IPS-11a (cell line): ENCODE data around the gene NEK4.
"Not testable (repeated sequence)": the region's sequence is repeated elsewhere in the genome, so short reads cannot be mapped to it uniquely, and the experiment has no call there.

Experiments used
- H3K4me3 ChIP-seq: one replicate; pipeline ENCODE4 v1.5.1; 2013; ENCODE audit warnings: low read depth, low read length, control low read depth

Gene NEK4

DNA sequence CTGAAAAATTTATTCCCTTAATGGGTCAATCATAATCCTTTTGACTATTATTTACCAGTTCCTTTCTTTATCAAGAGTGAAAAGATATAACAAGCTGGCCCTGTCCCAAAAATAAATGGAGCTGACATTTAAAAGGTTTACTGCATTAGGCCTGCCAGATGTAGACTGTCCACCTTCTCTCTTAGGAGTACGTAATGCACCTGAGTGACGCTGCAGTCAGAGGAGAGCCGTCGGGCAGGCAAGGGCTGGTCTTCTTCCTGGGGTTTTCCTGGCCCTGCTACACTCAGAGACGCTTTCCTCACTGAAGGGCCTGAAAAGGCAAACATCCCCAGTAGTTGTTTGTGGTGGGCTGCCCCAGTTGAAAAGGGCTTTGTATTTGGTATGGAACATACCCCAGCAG, 27.6 kb downstream of the NEK4 start:
- H3K4me3 ChIP-seq: no peak overlapping the region

DNA sequence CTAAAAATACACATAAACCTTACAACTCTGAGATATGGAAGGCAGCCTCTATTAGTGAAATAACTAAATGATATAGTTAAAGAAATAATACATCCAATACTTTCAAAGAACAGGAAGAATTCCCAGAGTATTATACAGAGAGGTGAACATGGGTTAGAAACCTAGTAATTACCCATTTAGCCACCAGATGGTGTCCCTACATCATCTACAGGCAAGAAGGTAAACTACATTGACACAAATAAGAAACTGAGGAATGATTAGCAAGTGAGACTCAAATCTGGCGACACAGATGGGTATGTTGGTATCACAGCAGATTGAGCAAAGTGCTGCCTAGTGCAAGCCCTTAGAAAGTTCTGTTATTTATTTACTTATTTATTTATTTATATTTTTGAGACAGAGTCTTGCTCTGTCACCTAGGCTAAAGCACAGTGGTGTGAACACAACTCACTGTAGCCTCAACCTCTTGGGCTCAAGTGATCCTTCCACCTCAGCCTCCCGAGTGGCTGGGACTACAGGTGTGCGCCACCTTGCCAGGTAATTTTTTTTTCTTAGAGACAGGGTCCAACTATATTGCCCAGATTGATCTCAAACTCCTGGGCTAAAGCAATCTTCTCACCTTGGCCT, 28.2 kb downstream of the NEK4 start:
- H3K4me3 ChIP-seq: no peak overlapping the region

DNA sequence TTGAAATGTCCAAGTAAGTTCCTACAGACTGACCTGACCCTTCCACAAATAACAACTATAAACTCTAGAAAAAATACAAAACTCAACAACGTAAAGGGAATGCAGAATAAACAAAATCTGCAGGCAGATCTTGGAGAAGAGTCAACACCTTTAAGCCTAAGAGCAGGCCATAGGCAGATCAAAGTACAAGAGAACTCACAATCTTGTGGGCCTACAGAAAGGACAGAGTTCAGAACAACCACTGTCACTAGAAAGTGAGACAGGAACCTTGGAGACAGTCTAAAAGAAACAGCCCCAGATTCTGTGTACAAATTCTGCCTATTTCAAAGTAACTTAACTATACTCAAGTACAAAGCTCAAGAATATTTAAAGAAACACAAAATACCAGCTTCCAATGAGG, 31.0 kb downstream of the NEK4 start:
- no peak overlapping the region for H3K4me3 ChIP-seq

DNA sequence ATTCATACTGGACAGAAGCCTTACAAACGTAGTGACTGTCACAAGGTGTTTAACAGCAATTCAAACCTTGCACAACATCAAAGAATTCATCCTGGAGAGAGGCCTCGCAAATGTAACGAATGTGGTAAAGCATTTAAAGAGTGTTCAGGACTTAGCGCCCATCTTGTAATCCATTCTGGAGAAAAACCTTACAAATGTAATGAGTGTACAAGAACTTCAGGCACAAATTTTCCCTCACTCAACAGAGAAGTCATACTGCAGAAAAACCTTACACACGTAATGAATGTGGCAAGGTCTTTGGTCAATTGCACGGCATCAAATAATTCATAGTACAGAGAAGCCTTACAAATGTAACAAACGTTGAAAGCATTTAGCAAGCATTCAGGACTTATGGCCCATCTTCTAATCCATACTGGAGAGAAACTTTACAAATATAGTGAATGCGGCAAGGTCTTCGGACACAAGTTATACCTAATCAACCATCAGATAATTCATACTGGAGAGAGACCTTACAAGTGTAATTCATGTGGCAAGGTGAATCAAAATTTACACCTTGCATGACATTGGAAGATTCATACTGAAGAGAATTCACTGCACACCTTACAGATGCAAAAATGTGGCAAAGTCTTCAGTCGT, 37.4 kb downstream of the NEK4 start:
- no peak overlapping the region for H3K4me3 ChIP-seq

DNA sequence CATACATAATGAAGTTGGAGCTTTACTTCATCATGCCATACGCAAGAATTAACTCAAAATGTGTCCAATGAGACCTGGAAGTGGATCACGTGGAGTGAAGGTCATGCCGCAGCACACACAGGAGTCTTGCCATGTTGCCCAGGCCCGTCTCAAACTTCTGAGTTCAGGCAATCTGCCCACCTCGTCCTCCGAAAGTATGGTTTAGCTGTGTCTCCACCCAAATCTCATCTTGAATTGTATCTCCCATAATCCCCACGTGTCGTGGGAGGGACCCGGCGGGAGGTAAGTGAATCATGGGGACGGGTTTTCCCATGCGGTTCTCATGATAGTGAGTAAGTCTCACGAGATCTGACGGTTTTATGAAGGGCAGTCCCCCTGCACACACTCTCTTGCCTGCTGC, 39.1 kb downstream of the NEK4 start:
- no peak overlapping the region for H3K4me3 ChIP-seq

DNA sequence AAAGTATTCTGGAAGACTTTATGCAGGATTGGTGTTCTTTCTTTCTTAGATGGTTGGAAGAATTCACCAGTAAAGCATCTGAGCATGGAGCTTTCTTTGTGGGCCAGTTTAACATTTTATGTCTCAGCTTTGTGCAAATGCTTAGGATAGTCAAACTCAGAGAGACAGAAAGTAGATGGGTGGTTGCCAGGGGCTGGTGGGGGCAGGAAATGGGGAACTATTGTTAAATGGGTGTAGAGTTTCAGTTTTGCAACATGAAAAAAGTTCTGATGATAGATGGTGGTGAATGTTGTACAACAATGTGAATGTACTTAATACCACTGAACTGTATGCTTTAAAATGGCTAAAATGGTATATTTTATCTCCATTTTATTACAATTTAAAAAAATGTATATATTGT, 40.1 kb downstream of the NEK4 start:
- no peak overlapping the region for H3K4me3 ChIP-seq

DNA sequence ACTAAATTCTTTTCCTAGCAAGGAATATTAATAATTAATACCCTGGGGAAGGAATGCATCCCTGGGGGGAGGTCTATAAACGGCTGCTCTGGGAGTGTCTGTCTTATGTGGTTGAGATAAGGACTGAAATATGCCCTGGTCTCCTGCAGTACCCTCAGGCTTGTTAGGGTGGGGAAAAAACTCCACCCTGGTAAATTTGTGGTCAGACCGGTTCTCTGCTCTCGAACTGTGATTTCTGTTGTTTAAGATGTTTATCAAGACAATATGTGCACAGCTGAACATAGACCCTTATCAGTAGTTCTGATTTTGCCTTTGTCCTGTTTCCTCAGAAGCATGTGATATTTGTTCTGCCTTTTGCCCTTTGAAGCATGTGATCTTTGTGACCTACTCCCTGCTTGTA, 42.0 kb downstream of the NEK4 start:
- not testable (repeated sequence) for H3K4me3 ChIP-seq

DNA sequence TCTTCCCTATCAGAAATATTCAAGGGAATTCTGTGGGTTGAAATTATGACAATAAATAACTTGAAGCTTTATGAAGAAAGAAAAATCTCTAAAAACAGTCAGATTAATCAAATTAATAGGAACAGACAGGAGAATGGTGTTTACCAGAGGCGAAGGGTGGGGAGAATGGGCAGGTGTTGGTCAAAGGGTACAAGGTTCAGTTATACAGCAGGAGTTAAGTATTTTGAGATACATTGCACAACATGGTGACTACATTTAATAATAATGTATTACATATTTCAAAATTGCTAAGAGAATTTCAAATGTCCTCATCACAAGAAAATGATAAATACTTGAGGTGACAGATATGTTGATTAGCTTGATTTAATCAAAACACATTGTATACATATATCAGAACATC, 46.2 kb downstream of the NEK4 start:
- H3K4me3 ChIP-seq: no peak overlapping the region

DNA sequence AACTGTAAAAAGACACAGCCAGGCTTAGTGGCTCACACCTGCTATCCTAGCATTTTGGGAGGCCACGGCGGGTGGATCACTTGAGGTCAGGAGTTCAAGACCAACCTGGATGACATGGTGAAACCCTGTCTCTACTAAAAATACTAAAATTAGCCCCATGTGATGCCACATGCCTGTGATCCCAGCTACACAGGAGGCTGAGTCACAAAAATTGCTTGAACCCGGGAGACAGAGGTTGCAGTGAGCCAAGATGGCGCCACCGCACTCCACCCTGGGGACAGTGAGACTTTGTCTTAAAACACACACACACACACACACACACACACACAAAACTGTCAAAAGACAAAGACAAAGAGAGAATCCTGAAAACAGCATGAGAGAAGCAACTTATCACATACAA, 46.8 kb downstream of the NEK4 start:
- H3K4me3 ChIP-seq: no peak overlapping the region

DNA sequence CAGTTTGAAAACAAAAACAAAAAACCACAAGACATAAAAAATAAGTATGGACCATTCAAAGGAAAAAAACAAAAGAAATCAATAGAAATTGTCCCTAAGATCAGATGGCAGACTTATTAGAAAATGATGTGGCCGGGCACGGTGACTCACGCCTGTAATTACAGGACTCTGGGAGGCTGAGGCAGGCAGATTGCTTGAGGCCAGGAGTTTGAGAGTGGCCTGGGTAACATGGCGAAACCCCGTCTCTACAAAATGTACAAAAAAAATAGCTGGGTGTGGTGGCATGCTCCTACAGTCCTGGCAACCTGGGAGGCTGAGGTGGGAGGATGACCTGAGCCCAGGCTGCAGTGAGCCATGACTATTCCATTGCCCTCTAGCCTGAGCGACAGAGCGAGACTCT, 48.2 kb downstream of the NEK4 start:
- H3K4me3 ChIP-seq: no peak overlapping the region

DNA sequence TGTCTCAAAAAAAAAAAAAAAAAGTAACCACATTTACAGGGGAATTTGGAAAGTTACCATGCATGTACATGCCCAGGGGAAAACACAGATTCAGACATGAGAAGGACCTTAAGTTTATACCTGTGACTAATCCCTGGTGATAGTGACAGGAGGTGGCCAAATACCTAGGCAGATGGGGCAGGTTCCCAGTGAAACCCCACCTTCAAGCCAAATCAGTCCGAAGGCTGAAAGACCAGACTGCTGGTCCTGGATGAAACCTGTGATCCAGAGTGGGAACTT, 49.1 kb downstream of the NEK4 start:
- H3K4me3 ChIP-seq: no peak overlapping the region

DNA sequence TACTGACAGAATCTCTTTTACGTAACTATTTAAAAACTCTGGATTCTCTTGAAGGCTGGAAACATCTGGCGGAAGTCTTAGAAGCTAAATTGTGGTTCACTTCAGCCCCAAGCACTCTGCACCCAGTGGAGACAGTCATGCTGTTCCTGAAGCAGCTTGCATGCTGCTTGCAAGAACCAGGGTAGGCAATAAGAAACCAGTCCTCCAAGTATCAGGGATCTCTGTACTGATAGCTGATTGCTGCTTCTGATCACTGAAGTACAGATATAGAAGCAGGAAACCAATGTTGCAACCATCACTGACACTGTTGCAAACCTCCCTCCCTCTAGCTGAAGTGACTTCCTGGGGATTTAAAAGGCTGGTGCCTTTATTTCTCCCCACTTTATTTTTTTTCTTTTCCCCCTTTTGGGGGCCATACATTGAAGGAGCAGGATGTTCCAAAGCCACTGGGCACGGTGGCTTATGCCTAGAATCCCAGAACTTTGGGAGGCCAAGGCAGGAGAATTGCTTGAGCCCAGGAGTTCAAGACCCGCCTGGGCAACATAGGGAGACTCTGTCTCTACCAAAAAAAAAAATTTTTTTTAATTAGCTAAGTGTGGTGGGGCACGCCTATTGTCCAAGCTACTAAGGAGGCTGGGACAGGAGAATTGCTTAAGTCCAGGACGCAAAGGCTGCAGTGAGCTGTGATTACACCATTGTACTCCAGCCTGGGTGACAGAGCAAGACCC, 49.6 kb downstream of the NEK4 start:
- no peak overlapping the region for H3K4me3 ChIP-seq

DNA sequence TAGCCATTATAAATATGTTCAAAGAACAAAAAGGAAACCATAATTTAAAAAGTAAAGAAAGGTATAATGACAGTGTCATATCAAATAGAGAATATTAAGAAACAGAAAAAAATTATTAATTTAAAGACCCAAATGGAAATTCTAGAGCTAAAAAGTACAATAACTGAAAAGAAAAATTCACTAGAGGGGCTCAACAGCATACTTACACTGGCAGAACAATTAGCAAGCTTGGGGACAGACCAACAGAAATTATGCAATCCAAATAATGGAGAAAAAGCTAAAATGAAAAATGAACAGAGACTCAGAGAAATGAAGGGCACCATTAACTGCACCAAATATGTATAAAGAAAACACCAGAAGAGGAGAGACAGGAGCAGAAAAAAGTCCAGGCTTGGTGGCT, 51.1 kb downstream of the NEK4 start:
- H3K4me3 ChIP-seq: no peak overlapping the region

DNA sequence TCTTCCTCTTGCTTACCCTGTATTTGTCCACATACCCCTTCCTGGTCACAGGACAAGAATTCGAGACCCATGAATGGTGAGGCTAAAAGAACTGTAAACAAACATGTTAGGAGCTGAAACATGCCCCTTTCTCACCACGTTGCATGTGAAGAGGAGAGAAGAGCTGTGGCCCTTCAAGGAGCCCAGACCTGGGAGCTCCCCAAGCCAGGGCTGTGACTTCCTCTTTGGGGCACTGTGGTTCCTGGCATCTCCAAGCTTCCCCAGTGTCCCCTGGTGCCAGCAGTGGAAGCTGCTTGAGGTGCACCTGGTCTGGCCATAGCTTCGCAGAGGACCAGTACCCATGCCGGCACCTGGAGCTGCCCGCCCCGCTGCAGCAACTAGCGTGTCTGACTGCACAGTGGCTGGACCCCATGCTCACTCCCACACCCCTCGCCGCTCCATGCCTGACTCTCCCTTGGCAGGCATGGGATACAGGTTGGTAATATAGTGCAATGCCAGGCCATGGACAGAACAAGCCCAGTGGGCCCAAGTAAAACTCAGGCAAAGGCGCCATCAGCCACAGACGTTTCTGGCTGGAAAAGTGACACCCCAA, 54.9 kb downstream of the NEK4 start:
- H3K4me3 ChIP-seq: no peak overlapping the region

DNA sequence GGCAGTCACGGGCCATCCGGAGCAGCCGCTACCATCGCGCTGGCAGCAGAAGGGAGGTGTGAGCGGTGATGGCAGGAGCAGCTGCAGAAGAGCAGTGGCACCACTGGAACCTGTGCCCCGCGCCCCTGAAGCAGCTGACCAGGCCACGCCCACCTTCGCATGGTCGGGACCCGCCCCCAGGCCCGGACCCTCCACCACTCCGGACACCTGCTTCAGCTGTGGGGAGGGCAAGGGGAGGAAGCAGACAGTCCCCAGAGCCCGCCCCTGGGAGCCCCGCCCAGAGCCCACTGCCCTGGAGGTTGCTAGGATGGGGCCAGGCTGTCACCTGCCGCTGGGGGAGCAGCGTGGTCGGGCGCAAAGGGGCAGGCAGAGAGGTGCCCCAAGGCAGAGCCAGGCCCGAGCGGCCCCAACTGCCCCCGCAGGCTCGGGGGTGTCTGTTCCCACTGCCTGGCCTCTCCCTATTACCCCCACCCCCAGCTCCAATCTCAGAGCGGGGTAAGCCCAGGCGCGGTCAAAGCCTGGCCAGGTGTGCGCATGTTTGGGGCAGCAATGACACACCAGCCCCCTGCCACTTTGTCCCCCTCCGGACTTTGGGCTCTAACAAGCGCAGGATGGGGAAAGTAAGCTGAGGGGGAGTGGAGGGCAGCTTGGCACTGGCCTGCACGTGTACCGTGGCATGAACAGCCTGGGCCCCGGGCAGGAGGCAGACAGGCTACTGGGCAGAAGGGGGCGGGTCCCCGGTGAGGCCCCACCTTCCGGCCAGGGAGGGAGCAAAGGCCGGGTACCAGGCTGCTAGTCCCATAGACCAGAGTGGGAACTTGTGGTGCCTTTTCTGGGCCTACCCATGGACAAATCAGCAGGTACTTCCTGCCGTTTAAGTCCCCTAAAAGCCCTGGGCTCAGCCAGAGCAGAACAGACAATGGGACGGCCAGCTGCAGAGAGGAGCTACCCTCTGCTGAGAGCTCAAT, 56.1 kb downstream of the NEK4 start:
- peak overlapping the region; percentile 35 for H3K4me3 ChIP-seq

DNA sequence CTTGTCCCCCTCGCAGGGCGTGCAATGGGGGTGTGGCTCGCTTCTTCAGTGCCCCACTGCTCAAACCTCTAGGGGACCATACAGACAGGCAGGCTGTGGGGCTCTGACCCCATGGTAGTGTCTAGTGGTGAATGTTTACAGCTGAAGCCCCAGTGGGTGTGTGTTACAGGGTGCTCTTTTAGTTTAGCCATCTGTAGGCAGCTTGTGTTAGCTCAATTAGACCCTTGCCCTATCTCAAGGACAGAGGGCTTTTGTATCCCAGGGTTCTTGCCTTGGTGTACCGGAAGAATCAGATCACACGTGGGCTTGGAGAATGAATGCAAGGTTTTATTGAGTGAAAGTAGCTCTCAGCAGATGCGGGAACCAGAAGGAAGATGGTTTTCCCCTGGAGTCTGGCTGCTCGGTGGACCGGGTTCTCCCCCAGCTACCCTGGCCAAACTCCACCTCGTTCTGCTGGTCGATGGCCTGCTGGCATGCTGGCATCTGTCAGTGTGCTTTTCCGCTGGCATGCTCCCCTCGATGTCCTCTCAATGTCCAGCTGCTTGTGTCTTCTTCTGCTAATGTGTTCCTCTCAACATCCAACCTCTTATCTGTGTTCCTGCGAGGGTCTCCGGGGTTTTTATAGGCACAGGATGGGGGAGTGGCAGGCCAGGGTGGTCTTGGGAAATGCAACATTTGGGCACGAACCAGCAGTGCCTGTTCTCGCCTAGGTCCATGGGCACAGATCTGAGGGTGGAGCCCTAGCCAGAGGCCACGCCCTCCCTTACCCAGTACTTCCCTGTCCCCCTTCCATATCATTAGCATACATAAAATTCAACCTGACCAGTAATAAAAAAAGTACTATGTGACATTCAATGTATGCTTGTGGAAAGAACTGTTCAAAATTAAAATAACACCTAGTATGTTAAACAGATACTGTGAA, 58.2 kb downstream of the NEK4 start:
- H3K4me3 ChIP-seq: no peak overlapping the region

DNA sequence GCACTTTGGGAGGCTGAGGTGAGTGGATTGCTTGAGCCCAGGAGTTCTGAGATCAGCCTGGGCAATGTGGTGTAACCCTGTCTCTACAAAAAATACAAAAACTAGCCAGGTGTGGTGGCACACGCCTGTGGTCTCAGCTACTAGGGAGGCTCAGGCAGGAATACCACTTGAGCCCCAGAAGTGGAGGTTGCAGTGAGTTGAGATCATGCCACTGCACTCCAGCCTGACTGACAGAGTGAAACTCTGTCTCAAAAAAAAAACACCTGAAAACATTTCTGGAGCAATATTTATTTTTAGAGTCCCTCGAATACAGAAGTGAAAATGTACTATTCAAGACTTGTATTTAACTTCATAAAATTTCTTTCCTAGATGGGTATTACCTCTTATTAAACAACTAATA, 60.2 kb downstream of the NEK4 start:
- no peak overlapping the region for H3K4me3 ChIP-seq

DNA sequence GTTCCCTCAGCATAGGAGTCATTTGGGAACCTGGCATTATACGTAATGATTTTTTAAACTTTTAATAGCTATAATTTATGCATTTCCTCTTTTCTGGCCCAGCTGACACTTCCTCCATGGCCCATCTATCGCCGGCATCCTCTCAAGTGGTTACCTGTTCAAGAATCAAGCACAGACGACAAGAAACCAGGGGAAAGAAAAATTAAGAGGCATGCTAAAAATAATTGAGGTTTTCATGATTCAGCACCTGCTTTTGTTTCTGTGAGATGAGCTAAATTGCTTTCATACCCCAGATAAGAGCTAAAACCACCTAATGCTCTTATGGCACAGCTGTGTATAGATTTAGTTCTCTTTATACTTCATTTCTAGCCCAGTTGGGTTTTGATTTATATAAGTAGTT, 63.2 kb downstream of the NEK4 start:
- H3K4me3 ChIP-seq: no peak overlapping the region

DNA sequence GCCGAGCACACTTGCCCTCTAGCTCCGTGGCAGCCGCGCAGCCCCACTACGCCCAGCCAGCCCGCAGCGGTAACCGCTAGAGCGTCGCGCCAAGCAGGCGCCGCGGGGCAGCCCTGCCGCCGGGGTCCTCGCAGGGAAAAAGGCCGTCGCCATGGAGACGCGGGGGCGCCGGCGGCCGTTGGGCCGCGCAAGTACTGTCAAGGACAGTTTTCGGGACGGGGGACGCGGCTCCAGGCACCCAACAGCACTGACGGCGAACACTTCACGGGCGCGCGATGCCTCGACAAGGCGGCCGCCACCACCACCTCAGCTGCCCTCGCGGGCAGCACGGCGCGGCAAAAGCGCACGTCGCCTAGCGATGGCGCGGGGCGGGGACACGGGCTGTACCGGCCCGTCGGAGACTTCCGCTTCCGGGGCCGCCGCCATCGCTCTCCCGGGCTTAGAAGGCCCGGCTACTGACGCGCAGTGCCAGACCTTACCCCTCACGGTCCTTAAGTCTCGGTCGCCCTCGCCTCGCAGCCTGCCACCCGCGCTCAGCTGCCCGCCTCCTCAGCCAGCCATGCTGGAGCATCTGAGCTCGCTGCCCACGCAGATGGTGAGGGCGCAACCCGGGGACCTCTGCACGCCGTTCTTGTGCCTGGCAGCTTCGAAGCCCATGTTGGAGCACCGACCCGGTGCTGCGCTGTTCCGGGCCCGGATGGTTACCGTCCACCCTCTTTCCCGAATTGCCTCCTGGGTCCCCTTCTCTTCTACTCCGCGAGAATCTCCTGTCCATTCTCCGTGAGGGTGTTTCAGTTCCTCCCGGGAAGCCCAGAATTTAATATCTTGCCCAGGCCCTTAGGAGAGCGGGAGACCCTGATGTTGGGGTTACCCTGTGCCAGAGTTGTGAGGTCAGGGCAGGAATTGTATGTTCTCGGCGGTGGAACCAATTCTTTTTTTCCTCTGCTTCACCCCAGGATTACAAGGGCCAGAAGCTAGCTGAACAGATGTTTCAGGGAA, 64.8 kb downstream of the NEK4 start, which contains the start of the genes GLT8D1 and SPCS1:
Gene GLT8D1 (minus strand): TSS at position 104 of the 999 bp plus-strand sequence. CDS start 5,331 bp downstream, outside the sequence.
Gene SPCS1 (plus strand): TSS at position 419 of the 999 bp plus-strand sequence. CDS start 141 bp downstream, at position 560.
- H3K4me3 ChIP-seq: peak within 1 kb of the TSS; percentile 90
